ENCODE results near the gene RPUSD1.

RPUSD1 gene

GRCh38 chr16:799111-799947 lies 11.1 kb upstream of the RPUSD1 start:
- DNase-seq (ENCODE audit: low spot score), result no peak

GRCh38 chr16:798666-799065 lies 10.5 kb upstream of the RPUSD1 start:
- DNase-seq (ENCODE audit: low spot score), result no peak

GRCh38 chr16:797686-798085 lies 9.5 kb upstream of the RPUSD1 start:
- no peak for DNase-seq (ENCODE audit: low spot score)

- no peak for DNase-seq (ENCODE audit: low spot score)
Measured at GRCh38 chr16:797120-797420, 8.9 kb upstream of the RPUSD1 start.

GRCh38 chr16:796296-797119 lies 8.3 kb upstream of the RPUSD1 start:
- DNase-seq (ENCODE audit: low spot score), result no peak

GRCh38 chr16:795580-796229 lies 7.5 kb upstream of the RPUSD1 start:
- no peak for DNase-seq (ENCODE audit: low spot score)

- DNase-seq (ENCODE audit: low spot score), result no peak
Measured at GRCh38 chr16:794853-795466, 6.8 kb upstream of the RPUSD1 start.

- no peak for DNase-seq (ENCODE audit: low spot score)
Measured at GRCh38 chr16:794091-794822, 6.1 kb upstream of the RPUSD1 start.

- DNase-seq (ENCODE audit: low spot score), result no peak
Measured at GRCh38 chr16:793414-793813, 5.2 kb upstream of the RPUSD1 start.

GRCh38 chr16:792221-792995 lies 4.2 kb upstream of the RPUSD1 start:
- no peak for DNase-seq (ENCODE audit: low spot score)

- DNase-seq (ENCODE audit: low spot score), result no peak
Measured at GRCh38 chr16:791131-791530, 3.0 kb upstream of the RPUSD1 start.

- DNase-seq (ENCODE audit: low spot score), result no peak
Measured at GRCh38 chr16:790086-790485, 1.9 kb upstream of the RPUSD1 start.

GRCh38 chr16:789191-789850 lies 1.1 kb upstream of the RPUSD1 start:
- no peak for DNase-seq (ENCODE audit: low spot score)

GRCh38 chr16:788399-789126 lies 382 bp upstream of the RPUSD1 start, which contains the start of gene CHTF18:
Gene CHTF18 (plus strand): TSS chr16:788620. CDS start chr16:788685, 65 bp downstream.
- DNase-seq (ENCODE audit: low spot score), result peak; percentile 93

- DNase-seq (ENCODE audit: low spot score), result no peak
Measured at GRCh38 chr16:787321-787966, 737 bp downstream of the RPUSD1 start.

- peak; percentile 43 for DNase-seq (ENCODE audit: low spot score)
Measured at GRCh38 chr16:785563-786535, 2.3 kb downstream of the RPUSD1 start.

GRCh38 chr16:784431-784830 lies 3.8 kb downstream of the RPUSD1 start:
- DNase-seq (ENCODE audit: low spot score), result no peak

All from LoVo (cell line).